GM21717 (cell line): ENCODE measurements around the gene IL1RN.

Source experiments
- ATAC-seq: cut with Tn5 transposase; IDR thresholded peaks from one replicate; pipeline ENCODE4 v1.9.1; 2021; ENCODE audit warnings: mild to moderate bottlenecking, moderate library complexity; ENCODE audit not compliant: unreplicated experiment

Gene IL1RN

DNA sequence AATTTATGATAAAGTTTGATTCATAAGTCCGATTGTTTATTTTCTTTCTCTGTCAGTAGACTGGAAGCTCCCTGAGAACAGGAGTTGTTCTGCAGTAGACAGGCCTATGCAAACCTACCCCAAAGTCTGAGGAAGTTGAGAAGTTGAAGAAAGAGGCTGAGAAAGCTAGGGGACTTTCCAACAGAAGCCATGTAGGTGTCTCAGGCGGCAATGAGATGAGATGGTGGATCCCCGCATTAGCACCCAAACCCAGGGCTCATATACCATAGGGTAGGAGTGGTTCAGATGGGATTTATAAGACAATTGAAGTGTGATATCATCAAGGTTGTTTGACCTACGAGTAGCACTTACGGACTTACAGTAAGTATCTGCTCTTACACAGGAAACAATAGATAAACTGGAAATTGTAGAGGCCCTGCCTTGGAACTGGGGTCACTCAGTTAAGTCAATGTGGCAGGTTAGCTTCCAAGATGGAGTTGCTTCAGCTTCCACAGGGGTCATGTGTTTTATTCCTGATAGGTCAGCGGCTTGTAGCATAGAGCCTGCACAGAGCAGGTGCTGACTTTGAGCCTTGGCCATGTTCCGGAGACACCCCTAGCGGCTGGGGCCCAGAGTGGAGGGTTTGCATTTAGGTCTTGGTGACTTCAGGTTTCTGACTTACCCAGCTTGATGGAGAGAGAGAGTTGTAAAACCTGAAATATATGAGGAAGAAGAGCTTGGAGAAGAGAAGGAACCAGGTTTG, 44.1 kb downstream of the IL1RN start:
- ATAC-seq, result no peak

DNA sequence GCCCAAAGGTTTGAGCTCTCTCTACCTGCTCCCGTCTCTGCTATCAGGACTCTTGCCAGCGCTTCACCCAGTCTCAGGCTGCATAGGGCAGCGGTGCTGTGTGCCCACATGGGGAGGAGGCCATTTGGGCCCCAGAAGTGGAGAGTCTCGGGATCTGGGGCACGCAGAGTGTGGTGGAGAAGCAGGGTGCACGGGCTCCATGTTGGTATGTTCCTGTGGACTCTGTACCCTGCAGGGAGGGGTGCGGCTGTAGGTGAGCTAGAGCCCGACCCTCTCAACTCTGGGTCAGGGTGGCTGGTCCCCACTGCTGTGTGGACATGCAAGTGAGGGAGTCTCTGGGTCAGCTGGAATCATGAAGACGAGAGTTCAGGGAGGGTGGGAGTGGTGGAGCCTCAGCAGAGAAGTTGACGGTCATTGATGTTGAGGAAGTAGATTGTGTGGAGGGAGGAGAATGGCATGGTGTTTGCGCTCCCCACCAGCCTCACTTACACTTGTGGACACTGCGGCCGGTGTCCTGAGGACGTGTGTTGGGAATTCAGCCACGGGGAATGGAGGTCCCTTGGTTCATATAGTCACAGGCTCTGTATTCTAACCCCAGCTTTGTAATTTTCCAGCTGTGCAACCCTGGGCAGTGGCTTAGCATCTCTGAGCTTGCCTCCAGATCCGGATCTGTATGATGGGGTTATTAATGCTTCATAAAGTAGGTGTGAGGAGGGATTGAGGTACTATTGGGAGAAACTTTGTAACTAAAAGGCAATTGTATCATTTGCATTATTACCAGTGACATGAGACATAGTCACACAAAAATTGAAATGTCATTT, 45.5 kb downstream of the IL1RN start:
- no peak for ATAC-seq

DNA sequence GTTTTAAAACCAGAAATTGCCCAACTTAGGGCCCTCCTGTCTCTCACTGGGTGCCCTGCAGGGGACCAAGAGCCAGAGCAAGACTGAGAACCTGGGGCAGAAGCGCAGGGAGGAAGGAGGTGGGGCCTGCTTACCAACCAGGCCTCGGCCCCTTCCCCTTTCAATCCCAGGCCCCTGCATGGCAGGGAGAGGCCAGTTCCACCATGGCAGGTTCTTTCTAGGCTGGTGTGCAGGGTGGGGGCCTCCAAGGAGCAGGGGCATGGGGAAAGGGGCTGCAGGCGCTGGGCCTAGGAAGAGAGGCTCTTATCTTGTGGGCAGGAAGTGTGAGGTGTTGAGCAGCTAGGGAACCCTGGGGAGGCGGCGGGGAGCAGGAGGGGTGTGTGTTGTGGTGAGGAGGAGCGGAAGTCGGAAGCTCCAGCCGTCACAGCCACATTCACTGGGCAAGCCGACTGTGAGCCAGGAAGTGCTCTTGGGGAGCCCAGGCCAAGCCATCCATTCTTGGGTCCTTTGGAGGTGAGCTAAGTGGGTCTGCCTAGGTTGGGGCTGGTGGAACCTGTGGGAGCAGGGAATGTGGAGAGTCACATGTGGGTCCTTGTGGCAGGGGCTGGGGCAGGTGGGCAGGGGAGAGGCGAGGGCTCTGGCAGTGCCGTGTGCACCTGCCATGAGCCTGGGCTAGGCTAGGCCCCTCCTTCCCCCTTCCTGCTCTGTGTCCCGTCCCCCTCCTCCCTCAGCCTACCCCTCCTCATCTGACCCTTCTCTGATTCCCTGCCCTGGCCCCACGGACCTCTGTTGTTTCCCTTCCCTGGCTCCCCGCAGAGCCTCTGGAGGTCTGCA, 46.4 kb downstream of the IL1RN start, which contains the start of gene PSD4:
TSS of gene PSD4 (plus strand) at position 430 of the 834 bp plus-strand sequence. CDS start 8,486 bp downstream, outside the sequence.
- ATAC-seq, result peak; percentile 85

DNA sequence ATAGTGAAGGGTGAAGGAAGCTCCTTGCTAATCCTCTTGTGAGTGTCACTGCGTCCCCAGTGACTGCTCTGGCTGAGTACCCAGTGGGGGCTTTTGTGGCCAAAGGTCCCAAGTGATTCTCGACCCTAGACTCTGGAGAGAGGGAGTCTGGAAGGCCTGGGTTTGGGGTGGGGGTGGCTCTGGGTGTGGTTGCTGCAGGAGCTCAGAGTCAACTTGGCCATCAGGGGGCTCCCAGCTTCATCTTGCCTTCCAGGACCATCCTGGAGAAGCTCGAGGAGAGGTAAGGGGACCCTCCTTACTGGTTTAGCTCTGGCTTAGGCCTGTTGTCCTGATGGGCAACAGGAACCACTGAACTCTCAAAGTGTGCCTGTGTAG, 47.0 kb downstream of the IL1RN start:
- no peak for ATAC-seq

DNA sequence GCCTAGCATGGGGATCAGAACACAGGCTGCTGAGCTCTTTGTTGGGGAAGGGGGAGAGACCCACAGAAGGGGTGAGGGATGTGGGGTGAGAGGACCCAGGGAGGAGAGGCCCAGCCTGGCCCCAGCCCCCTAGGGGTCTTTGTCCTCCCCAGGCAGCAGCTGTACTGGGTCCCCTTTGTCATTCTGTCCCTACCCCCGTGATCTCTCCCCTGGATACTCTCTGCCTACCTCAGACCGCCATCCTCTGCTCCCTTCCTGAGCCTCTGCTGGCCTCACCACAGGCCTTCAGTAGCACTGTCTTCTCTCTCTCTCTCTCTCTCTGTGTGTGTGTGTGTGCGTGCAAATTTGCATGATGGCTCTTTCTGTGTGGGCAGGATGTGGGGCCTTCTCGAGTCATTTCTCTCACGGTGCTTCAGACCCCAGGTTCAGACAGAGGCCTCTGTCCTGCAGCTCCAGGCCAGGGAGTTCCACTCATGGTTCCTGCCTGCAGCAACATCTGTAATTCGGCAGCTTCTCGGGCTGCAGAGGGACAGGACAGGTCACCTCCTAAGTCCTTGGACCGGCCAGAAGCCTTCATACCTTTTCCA, 47.7 kb downstream of the IL1RN start:
- ATAC-seq, result peak; percentile 72

DNA sequence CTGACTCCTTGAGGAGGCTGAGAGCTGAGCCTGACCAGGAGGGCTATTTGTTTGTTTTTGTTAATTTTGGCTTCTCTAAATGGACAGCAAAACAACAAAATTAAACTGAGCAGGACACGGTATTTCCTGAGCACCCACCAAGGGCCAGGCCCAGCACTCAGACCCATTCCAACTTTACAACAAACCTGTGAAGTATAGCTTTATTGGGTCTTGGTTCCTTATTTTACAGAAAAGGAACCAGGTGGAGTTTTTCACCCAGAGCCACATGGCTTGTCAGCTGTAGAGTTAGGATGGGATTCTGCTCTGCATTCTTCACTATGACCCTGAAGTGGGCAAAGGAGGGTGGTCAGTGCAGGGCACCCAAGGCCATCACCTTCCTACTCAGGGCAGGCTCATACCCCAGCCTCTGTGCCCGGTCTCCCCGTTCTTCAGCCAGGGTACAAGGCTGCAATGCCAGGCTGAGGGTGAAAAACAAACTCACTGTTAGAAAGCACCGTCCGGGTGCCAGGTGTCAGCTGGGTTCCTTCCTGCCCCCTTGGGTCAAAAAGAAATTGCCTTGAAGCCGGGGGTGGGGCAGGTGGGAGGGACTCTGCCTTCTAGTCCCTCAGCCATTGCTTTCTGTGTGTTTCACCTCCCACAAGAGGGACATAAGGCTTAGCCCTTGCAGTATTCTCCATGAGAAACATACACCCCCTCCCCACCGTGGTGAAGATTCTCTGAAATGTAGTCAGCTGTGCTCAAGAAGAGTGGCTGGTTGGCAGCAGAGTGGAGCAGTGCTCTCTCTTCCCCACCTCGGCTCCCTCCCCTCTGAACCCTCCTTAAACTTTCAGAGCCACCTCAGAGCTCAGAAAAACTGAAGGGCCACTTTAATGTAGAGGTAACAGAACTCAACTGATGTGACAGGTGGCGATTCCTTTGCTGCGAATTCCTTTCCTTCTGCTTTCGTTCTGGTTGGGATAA, 48.6 kb downstream of the IL1RN start:
- no peak for ATAC-seq

DNA sequence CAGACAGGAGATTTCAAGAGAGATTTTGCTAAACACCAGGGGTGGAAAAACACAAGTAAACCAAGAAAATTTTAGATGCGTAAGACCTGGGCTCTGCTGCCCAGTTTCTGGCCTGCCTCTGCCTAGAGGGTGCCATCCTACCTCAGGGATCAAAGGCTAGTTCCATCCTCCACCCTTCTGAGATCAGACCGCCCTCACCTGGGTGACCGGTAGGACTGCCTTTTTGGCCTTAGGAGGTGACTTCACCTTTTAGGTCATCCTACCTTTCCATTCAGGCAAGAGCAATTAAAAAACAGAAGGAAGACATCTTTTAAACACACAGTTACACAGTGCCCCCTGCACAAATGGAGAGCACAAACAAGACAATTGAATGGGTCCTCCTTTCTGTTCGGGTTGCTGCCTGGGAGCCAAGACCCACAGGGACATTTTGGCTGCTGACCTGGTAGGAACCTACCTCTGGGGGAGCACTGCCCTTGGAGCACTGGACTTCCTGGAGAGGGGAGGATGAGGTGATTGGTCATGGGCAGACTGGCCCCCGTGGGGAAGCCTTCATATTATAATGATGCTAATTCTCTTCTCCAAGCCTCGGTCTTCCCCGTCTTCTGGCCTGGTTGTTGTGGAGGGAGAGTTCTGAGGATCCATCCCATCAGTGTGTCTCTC, 49.4 kb downstream of the IL1RN start:
- ATAC-seq, result no peak

DNA sequence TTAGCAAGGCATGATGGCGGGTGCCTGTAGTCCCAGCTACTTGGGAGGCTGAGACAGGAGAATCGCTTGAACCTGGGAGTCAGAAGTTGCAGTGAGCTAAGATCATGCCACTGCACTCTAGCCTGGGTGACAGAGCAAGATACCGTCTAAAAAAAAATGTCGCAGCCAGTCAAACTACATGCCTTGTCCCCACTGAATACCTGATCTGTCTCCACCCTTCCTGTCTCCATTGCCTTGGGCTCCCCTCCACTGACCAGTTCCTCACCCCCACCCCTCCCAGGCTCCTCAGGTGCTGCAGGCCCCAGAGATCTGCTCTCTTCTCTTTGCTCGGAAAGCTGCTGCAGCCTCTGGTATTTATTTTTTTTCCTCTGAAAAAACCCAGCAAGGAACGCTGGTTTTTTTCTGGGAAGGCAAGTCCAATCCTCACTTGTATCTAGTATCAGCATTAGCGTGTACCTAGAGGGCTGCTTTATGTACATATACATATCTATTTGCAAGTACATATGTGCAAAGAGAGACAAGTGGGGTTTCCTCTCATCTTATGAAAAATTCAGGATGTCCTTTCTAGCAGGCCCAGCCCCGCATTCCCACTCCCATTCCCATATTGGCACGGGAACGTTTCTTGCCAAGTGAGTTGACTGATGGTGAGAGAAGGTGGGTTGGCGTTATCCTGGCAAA, 50.8 kb downstream of the IL1RN start:
- ATAC-seq, result no peak

DNA sequence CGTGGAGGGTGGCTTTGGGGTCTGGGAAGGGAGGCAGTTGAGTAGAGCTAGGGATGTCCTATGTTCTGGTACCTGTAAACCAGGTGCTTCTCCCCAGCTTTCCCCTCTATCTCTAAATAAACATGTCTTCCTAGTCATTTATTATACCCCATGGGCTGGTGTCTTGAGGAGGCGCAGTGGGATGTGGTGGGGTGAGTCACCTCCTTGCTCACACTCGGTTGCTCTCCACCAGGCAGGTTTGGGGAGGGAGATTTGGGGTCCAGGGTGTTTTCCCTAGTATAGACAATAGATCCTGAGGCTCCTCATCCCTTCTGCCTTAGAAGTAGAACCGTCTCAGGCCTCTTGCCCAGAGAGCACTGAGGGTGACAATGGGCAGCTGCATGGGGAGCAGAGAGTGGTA, 51.5 kb downstream of the IL1RN start:
- ATAC-seq, result no peak

DNA sequence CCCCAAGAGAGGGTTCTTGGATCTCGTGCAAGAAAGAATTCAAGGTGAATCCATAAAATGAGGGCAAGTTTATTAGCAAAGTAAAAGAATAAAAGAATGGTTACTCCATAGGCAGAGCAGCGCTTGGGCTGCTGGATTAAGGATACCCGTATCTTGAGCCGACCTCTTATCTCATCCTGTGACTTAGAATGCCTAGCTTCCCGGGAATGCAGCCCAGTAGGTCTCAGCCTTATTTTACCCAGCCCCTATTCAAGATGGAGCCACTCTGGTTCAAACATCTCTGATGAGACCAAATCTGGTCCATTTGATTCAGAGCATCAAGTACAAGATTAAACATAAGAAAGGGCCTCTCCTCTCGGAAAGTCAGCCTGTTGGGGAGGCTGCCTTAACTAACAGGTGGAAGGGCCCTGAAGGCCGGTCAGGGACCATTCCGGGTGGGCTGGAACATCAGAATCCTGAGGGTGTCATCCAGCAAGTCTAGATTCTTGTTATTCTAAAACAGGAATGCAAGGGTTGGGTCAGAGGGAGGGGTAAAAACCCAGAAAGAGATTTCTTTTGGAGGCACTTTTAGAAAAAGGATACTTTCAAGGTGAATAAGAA, 52.1 kb downstream of the IL1RN start:
- no peak for ATAC-seq

DNA sequence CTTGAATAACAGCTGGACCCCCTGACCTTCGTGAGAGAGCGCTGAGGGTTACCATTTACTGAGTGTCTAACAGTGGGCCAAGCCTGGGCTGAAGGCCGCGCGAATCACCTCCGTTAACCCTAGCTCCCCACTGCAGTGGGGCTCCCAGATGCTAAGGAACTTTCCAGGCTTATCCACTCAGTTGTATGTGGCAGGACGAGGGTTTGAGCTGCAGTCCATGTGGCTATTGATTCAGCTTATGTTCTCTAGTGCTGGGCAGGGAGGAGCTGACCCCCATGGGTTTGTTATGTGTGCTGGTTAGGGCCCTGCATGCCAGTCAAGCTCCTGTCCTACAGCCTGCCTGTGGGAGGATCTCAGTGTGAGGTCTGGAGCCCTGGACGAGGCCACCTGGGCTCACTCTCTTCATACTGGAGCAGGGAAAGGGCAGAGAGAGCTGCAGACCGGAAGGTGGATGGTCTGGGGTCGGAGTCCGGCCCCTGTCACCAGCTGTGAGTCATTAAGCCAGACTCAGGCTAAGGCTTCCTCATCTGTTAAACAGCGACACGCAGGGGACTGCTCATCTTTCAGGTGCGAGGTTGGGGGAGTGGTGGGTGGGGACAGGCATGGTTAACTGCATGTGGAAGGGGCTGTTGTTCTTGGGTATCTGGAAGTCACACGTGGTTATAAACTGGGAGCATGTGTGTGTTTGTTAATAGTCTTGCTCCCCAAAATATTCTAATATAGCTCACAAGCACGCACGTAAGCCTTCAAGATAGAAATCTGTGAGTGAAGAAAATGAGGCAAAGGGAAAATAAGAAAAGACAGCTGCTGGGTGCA, 52.9 kb downstream of the IL1RN start:
- no peak for ATAC-seq

DNA sequence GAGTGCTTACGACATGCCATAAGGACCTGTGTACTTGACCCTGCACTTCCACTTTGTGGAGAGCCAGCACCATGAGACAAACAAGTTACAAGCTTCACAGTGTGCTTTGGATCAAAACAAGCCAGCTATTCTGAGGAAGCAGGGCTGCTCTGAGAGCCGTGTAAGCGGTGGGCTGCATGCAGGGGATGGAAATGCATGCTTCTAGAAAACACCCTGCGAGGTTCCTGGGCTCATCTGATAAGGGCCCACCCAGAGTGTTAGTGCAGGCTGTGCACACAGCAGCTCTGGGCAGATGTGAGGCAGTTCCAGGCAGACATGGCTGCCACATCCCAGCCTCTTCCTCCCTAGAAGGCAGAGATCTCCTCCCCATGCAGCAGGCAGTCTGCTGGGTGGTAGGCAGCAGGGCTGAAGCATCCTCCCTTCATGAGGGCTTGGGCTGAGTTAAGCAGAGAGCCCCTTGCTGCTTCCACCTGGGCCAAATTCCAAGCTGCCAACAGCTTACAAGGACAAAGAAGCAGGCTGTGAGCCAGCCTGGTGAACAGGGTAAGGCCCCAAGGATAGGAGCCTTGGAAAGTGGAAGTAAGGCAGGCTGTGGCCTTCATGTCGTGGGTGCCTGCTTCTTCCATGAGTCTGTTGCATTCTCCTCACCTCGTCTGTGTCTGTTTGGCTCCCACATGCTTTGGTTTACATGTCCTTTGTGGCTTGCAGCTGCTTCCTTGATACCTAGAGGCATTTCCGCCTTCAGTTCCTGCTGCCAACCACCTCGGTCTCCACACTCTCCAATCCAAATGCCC, 54.1 kb downstream of the IL1RN start:
- ATAC-seq, result no peak

DNA sequence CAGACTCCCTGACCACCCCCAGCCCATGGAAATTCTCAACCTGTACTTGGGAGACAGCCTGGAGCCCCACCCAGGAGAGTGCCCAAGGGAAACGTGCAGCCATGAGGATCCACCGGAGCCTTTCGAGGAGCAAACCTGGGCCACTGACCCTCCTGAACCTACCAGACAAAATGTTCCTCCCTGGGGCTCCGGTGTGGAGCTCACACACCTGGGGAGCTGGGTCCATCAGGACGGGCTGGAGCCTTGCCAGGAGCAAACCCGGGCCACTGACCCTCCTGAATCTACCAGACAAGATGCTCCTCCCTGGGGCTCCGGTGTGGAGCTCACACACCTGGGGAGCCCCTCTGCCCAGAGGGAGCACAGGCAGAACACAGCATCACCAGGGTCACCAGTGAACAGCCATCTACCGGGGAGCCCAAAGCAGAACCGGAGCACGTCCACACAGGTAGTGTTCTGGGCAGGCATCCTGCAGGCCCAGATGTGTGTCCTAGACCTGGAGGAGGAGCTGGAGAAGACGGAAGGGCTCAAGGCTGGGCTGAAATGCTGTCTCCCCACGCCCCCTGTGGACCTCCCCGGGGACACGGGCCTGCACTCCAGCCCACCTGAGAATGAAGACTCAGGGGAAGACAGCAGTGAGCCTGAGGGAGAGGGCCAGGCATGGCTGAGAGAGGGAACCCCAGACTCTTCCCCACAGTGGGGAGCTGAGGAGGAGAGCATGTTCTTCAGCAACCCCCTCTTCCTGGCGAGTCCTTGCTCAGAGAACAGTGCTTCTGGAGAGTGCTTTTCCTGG, 55.3 kb downstream of the IL1RN start:
- no peak for ATAC-seq

DNA sequence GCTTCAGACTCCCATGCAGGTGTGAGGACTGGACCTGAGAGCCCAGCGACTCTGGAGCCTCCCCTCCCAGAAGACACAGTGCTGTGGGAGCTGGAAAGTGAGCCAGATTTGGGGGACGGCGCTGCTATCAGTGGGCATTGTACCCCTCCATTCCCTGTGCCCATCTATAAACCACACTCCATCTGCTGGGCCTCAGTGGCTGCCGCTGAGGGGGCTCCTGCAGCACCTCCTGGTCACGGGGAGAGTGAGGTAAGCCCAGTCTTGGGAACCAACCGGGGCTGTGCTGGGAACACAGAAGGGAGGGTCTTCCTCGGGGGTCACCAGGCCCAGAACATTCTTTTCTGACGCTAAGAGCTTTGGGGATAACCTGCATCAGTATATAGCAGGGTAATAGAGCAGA, 55.9 kb downstream of the IL1RN start:
- no peak for ATAC-seq
